Fibroblast of lung (primary cell): Measurements from ENCODE around the gene CIDEC.

Experiments used
- EZH2 ChIP-seq: IDR thresholded peaks from 2 replicates; pipeline ENCODE4 v1.5.1; 2012; ENCODE audit warnings: low read length, control low read depth, mild to moderate bottlenecking; ENCODE audit errors: missing control alignments
- TF ChIP-seq, protein P1 (sequence below), 2 donors: IDR thresholded peaks in 1 of 2; conservative IDR thresholded peaks in 1 of 2; 1 replicate in 1 of 2; 2 replicates in 1 of 2; pipeline ENCODE4 v1.5.1; 2011 to 2012; ENCODE audit warnings: low read length in 2 of 2, control low read depth in 1 of 2, inconsistent platforms in 1 of 2, low read depth in 1 of 2, mild to moderate bottlenecking in 1 of 2

DNA sequence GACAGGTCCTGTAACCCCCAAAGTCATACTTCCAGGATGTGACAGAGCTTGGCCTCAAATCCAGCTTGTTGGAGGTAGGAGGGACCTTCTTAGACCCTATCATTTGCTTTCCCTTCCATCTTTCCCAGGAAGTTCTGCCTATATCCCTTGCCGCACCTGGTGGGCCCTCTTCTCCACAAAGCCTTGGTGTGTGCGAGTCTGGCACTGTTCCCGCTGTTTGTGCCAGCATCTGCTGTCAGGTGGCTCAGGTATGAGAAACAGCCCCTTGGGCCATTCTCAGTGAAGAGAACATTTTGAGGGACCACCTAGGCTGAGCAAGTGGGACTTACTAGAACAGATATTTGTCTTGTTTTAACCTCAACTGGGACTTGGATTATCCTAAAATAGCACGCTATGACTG lies 23.9 kb upstream of the CIDEC start:
- TF ChIP-seq, protein P1, sequence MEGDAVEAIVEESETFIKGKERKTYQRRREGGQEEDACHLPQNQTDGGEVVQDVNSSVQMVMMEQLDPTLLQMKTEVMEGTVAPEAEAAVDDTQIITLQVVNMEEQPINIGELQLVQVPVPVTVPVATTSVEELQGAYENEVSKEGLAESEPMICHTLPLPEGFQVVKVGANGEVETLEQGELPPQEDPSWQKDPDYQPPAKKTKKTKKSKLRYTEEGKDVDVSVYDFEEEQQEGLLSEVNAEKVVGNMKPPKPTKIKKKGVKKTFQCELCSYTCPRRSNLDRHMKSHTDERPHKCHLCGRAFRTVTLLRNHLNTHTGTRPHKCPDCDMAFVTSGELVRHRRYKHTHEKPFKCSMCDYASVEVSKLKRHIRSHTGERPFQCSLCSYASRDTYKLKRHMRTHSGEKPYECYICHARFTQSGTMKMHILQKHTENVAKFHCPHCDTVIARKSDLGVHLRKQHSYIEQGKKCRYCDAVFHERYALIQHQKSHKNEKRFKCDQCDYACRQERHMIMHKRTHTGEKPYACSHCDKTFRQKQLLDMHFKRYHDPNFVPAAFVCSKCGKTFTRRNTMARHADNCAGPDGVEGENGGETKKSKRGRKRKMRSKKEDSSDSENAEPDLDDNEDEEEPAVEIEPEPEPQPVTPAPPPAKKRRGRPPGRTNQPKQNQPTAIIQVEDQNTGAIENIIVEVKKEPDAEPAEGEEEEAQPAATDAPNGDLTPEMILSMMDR (conservative IDR thresholded peaks at IDR 0.05 in 1 of 2, IDR thresholded peaks at IDR 0.05 in 1 of 2; ENCODE audit: low read depth in 1 of 2, low read length in 2 of 2): no peak
- TF ChIP-seq EZH2: no peak
